Stimulated activated memory B cell treated with anti-CD40 and anti-IgM and Interleukin-4, amounts not matched to agents 10 μg/mL and 1 μg/mL and 100 μg/mL, for 72 hours (primary cell): ENCODE results near the gene MRPL58.
"Not testable (repeated sequence)": the region's sequence is repeated elsewhere in the genome, so short reads cannot be mapped to it uniquely, and the experiment has no call there.

Experiments used
- ATAC-seq: fragments of 150-1000 bp; cut with Tn5 transposase; 2 replicates; pipeline ENCODE4 v1.10.0; 2021
- H3K27ac Mint-ChIP-seq: one replicate; pipeline ENCODE4 v1.8.0; 2022; ENCODE audit warnings: mild to moderate bottlenecking, mixed read lengths
- H3K27me3 Mint-ChIP-seq: one replicate; pipeline ENCODE4 v1.8.0; 2022; ENCODE audit warnings: mixed read lengths
- H3K36me3 Mint-ChIP-seq: one replicate; pipeline ENCODE4 v1.8.0; 2022; ENCODE audit warnings: mixed read lengths
- H3K4me1 Mint-ChIP-seq: one replicate; pipeline ENCODE4 v1.8.0; 2022; ENCODE audit warnings: mixed read lengths
- H3K4me3 Mint-ChIP-seq: one replicate; pipeline ENCODE4 v1.8.0; 2022; ENCODE audit warnings: mild to moderate bottlenecking, moderate library complexity, mixed read lengths
- H3K9me3 Mint-ChIP-seq: one replicate; pipeline ENCODE4 v1.8.0; 2022; ENCODE audit warnings: mixed read lengths

MRPL58 gene

GRCh38 chr17:75001915-75002843, 10.3 kb upstream of the MRPL58 start:
- Mint-ChIP-seq H3K4me3 (no peak overlapping the region), H3K4me1 (peaks cover 9% of the 10 kb centered on the region), H3K36me3 (no peaks in the 10 kb centered on the region), H3K27me3 (peaks cover 44% of the 10 kb centered on the region), H3K9me3 (no peaks in the 10 kb centered on the region), H3K27ac (peak overlapping the region; percentile 58)
- ATAC-seq, result peak; percentile 81

DNA sequence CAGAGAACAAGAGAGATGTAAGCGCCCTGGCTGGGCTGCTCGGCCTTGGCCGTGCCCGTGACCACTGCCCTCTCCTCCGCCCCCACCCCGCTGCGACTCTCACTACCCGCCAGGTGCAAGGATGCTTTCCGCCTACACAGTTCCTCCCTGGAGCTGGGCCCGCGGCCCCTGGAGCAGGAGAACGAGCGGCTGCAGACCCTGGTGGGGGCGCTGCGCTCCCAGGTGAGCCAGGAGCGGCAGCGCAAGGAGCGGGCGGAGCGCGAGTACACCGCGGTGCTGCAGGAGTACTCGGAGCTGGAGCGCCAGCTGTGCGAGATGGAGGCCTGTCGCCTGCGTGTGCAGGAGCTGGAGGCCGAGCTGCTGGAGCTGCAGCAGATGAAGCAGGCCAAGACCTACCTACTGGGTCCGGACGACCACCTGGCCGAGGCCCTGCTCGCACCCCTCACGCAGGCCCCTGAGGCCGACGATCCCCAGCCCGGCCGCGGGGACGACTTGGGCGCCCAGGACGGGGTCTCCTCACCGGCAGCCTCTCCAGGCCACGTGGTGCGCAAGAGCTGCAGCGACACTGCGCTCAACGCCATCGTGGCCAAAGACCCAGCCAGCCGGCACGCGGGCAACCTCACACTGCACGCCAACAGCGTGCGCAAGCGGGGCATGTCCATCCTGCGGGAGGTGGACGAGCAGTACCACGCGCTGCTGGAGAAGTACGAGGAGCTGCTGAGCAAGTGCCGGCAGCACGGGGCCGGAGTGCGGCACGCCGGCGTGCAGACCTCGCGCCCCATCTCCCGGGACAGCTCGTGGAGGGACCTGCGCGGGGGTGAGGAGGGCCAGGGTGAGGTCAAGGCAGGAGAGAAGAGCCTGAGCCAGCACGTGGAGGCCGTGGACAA, 9.2 kb upstream of the MRPL58 start:
- Mint-ChIP-seq H3K36me3 (no peaks in the 10 kb centered on the region), H3K4me1 (peaks cover 9% of the 10 kb centered on the region), H3K27ac (peak overlapping the region; percentile 58), H3K9me3 (no peaks in the 10 kb centered on the region), H3K4me3 (no peak overlapping the region), H3K27me3 (peaks cover 44% of the 10 kb centered on the region)
- no peak for ATAC-seq

GRCh38 chr17:75003957-75004355, 8.5 kb upstream of the MRPL58 start:
- H3K27me3 Mint-ChIP-seq, result peaks cover 44% of the 10 kb centered on the region
- H3K27ac Mint-ChIP-seq, result no peak overlapping the region
- H3K4me1 Mint-ChIP-seq, result peaks cover 9% of the 10 kb centered on the region
- no peak for ATAC-seq
- no peaks in the 10 kb centered on the region for H3K9me3 Mint-ChIP-seq
- no peaks in the 10 kb centered on the region for H3K36me3 Mint-ChIP-seq
- no peak overlapping the region for H3K4me3 Mint-ChIP-seq

GRCh38 chr17:75004371-75004770, 8.1 kb upstream of the MRPL58 start:
- ATAC-seq, result no peak
- Mint-ChIP-seq H3K27me3 (peaks cover 44% of the 10 kb centered on the region), H3K4me3 (no peak overlapping the region), H3K4me1 (peaks cover 9% of the 10 kb centered on the region), H3K36me3 (no peaks in the 10 kb centered on the region), H3K27ac (no peak overlapping the region), H3K9me3 (no peaks in the 10 kb centered on the region)

DNA sequence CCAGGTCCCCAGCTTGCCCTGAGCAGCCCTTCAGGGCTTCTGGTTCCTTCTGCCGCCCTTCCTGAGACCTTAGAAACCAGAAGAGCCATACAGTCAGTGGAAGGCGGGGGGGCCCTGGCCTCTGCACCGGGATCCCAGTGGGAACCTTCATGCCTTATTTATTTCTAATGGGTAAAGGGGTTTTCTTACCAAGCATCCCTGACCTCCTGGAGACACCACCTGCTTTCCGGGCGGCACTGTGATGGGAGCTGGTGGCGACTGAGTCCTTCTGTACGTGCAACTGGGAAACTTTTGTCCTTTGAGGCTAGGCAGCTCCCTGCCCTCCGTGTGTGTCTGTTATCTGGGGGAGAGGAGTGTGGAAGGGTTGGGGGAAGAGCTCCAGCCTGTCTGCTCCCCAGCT, 7.2 kb upstream of the MRPL58 start:
- peaks cover 44% of the 10 kb centered on the region for H3K27me3 Mint-ChIP-seq
- H3K36me3 Mint-ChIP-seq, result no peaks in the 10 kb centered on the region
- no peak overlapping the region for H3K4me3 Mint-ChIP-seq
- no peak overlapping the region for H3K27ac Mint-ChIP-seq
- H3K9me3 Mint-ChIP-seq, result no peaks in the 10 kb centered on the region
- ATAC-seq, result no peak
- H3K4me1 Mint-ChIP-seq, result peaks cover 9% of the 10 kb centered on the region

- not testable (repeated sequence) for H3K27ac Mint-ChIP-seq, H3K36me3 Mint-ChIP-seq
Observed at GRCh38 chr17:75006084-75006483, 6.4 kb upstream of the MRPL58 start.

GRCh38 chr17:75006653-75007052, 5.8 kb upstream of the MRPL58 start:
- H3K4me3 Mint-ChIP-seq, result no peak overlapping the region
- peaks cover 36% of the 10 kb centered on the region for H3K27me3 Mint-ChIP-seq
- no peak overlapping the region for H3K27ac Mint-ChIP-seq
- H3K9me3 Mint-ChIP-seq, result no peaks in the 10 kb centered on the region
- no peak for ATAC-seq
- no peaks in the 10 kb centered on the region for H3K36me3 Mint-ChIP-seq
- H3K4me1 Mint-ChIP-seq, result peaks cover 9% of the 10 kb centered on the region

More at GRCh38 chr17:75006084-75006483, 6.4 kb upstream of the MRPL58 start:
- not testable (repeated sequence) for H3K9me3 Mint-ChIP-seq, H3K4me3 Mint-ChIP-seq, H3K4me1 Mint-ChIP-seq, ATAC-seq
- H3K27me3 Mint-ChIP-seq, result peaks cover 39% of the 10 kb centered on the region

DNA sequence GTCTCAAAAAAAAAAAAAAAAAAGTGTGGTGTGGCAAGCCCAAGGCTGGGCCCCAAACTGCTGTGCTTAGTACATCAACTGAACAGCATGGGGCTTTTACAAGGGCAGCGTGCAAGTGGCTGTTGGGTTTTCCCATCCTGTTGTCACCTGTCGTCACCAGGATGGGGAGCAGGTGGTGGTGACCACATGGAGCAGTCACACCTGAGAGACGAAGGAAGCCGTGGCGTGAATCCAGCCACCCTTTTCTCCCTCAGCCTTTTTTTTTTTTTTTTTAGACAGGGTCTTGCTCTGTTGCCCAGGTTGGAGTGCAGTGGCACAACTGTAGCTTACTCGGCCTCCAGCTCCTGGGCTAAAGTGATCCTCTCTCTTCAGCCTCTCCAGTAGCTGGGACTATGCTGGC, 4.1 kb upstream of the MRPL58 start:
- ATAC-seq, result no peak
- Mint-ChIP-seq H3K4me1 (peaks cover 11% of the 10 kb centered on the region), H3K9me3 (no peaks in the 10 kb centered on the region), H3K27me3 (peaks cover 21% of the 10 kb centered on the region), H3K4me3 (no peak overlapping the region), H3K27ac (no peak overlapping the region), H3K36me3 (no peaks in the 10 kb centered on the region)

GRCh38 chr17:75009139-75009724, 3.2 kb upstream of the MRPL58 start:
- H3K27ac Mint-ChIP-seq, result no peak overlapping the region
- peaks cover 19% of the 10 kb centered on the region for H3K4me1 Mint-ChIP-seq
- no peak for ATAC-seq
- peaks cover 5% of the 10 kb centered on the region for H3K36me3 Mint-ChIP-seq
- H3K4me3 Mint-ChIP-seq, result no peak overlapping the region
- H3K9me3 Mint-ChIP-seq, result no peaks in the 10 kb centered on the region
- H3K27me3 Mint-ChIP-seq, result peaks cover 18% of the 10 kb centered on the region

DNA sequence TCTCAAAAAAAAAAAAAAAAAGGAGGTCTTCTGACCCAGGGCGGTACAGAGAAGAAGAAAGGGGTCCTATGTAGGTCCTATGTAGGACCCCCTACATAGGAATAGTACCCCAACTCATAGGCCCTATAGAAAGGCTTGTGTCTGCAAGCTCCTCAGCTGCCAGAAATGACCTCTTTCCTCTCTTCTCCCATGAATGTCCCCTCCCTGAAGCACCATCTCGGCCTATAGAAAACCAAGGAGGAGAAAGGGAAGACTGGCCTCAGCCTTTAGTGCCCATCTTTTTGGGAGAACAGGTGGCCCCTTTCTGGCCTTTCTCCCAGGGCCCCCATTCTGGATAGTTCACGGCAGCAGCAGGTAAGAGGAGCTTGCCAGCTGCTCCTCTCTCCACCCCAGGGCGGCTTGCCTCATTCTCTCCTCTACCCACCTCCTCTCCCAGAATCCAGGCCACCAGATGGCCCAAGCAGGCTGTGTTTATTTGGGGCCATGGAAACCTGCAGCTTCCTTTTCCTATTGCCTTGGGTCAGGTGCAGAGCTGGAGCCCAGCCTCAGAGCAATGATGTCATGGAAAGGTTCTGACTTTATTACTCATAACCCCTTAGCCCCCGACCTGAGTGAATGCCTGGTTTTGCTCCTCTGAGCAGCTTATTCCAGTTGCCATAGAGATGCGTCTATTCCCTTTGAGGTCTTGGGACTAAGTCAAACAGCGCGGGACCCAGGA, 1.6 kb upstream of the MRPL58 start:
- Mint-ChIP-seq H3K9me3 (no peaks in the 10 kb centered on the region), H3K4me1 (peaks cover 28% of the 10 kb centered on the region), H3K4me3 (no peak overlapping the region), H3K27ac (no peak overlapping the region), H3K36me3 (peaks cover 16% of the 10 kb centered on the region), H3K27me3 (peaks cover 9% of the 10 kb centered on the region)
- no peak for ATAC-seq

DNA sequence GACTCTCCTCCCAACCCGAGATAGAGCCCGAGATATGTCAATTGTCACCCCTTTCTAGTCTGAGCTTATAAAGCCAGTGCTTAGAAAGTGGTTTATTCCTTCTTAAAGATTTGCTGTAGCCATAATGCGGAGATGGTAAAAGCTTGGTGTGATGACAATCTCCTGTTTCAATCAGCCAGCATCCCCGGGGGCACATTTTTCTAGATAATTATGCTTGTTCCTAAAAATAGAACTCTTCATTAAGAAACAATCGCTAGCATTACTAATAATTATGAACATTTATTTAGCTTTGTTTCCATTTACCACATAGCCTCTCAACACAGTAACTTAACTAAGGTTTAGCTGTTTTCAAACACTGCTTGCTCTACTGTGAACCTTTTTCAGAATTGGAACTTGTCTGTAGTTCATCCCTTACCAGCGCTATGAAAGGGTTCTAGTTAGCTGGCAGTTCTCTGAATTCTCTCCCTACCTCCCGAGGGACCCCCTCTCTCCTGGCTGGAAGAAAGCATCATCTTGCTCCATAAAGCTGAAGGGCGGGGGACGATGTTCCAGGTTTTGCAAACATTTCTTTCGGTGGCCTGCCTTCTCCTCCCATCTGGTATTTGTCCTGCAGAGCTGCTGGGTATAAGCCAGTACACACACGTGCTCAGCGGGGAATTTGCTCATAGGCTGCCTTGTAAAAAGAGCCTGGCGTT, 922 bp upstream of the MRPL58 start:
- ATAC-seq, result no peak
- Mint-ChIP-seq H3K9me3 (no peaks in the 10 kb centered on the region), H3K36me3 (peaks cover 16% of the 10 kb centered on the region), H3K4me3 (peak overlapping the region; percentile 87), H3K4me1 (peaks cover 34% of the 10 kb centered on the region), H3K27ac (peak overlapping the region; percentile 91), H3K27me3 (peaks cover 2% of the 10 kb centered on the region)

DNA sequence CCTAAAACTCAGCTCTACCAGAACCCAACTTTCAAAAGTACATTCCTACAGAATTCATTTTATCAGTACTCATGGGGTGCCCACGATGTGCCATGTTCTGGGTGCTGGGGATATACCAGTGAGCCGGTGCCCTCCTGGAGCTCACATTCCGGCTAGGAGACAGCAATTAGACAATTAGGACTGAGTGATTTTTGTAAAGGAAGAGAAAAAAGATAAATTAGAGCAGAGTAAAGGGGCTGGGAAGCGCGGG, 449 bp upstream of the MRPL58 start:
- H3K27me3 Mint-ChIP-seq, result no peaks in the 10 kb centered on the region
- peaks cover 34% of the 10 kb centered on the region for H3K4me1 Mint-ChIP-seq
- H3K9me3 Mint-ChIP-seq, result no peaks in the 10 kb centered on the region
- no peak for ATAC-seq
- peak overlapping the region; percentile 87 for H3K4me3 Mint-ChIP-seq
- peak overlapping the region; percentile 91 for H3K27ac Mint-ChIP-seq
- H3K36me3 Mint-ChIP-seq, result peaks cover 16% of the 10 kb centered on the region

GRCh38 chr17:75013092-75013559, 656 bp downstream of the MRPL58 start:
- Mint-ChIP-seq H3K9me3 (no peaks in the 10 kb centered on the region), H3K27me3 (no peaks in the 10 kb centered on the region), H3K4me3 (peak overlapping the region; percentile 87), H3K4me1 (peaks cover 34% of the 10 kb centered on the region), H3K36me3 (peaks cover 16% of the 10 kb centered on the region), H3K27ac (peak overlapping the region; percentile 91)
- no peak for ATAC-seq

DNA sequence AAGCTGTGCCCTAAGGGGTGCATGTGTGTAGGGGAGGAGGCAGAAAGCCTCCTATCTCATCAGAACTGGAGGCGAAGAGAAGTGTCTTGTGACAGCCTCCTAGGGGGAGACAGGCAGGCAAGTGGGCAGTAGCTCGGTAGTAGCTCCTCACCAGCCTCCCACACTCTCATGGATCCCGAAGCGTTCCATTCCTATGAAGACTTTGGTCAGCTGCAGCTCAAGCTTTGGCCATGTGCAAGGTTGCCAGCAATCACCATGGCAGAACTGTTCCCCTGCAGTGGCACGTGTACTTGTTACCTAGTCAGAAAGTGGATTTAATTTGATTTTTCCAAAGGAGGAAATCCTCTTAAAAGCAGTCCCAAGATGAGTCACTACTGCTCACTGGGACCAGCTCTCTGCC, 6.7 kb downstream of the MRPL58 start:
- peaks cover 56% of the 10 kb centered on the region for H3K36me3 Mint-ChIP-seq
- no peak overlapping the region for H3K4me3 Mint-ChIP-seq
- no peaks in the 10 kb centered on the region for H3K9me3 Mint-ChIP-seq
- no peak overlapping the region for H3K27ac Mint-ChIP-seq
- ATAC-seq, result no peak
- H3K4me1 Mint-ChIP-seq, result peaks cover 15% of the 10 kb centered on the region
- H3K27me3 Mint-ChIP-seq, result no peaks in the 10 kb centered on the region
